Liver (tissue), 9 donors: ENCODE data around the gene SPARC. TPM values are rescaled to one million over a fixed set of nuclear protein-coding genes. Genes with fewer than 3 reads are reported as not detected.

Experiments
- DNase-seq: peaks from one replicate; pipeline ENCODE4 v3.0.0-alpha.2; 2017; ENCODE audit warnings: low spot score
- H3K27ac ChIP-seq, 2 donors: one replicate each; pipeline ENCODE4 v1.7.0; 2013; ENCODE audit warnings: inconsistent platforms in 2 of 2, low read length in 2 of 2, control low read depth in 1 of 2, low read depth in 1 of 2, mild to moderate bottlenecking in 1 of 2
- H3K27me3 ChIP-seq, 4 donors: one replicate each; pipeline versions ENCODE4 v1.6.1 to v1.7.0; 2013; ENCODE audit warnings: low read length in 3 of 4, inconsistent platforms in 1 of 4, mild to moderate bottlenecking in 1 of 4, moderate library complexity in 1 of 4; ENCODE audit not compliant: control insufficient read depth in 4 of 4, insufficient read depth in 4 of 4
- H3K36me3 ChIP-seq, 4 donors: one replicate each; pipeline versions ENCODE4 v1.6.1 to v1.7.0; 2013; ENCODE audit warnings: low read length in 3 of 4, mild to moderate bottlenecking in 3 of 4, low read depth in 1 of 4, moderate library complexity in 1 of 4; ENCODE audit not compliant: control insufficient read depth in 4 of 4, insufficient read depth in 3 of 4
- H3K4me1 ChIP-seq, 4 donors: one replicate each; pipeline versions ENCODE4 v1.6.1 to v1.7.0; 2013; ENCODE audit warnings: low read length in 3 of 4, mild to moderate bottlenecking in 3 of 4, moderate library complexity in 1 of 4; ENCODE audit not compliant: control insufficient read depth in 4 of 4, insufficient read depth in 4 of 4
- H3K4me3 ChIP-seq, 3 donors: one replicate each; pipeline versions ENCODE4 v1.6.1 to v1.7.0; 2013; ENCODE audit warnings: low read length in 3 of 3, control low read depth in 1 of 3, low read depth in 1 of 3, mild to moderate bottlenecking in 1 of 3
- H3K9ac ChIP-seq, 2 donors: one replicate each; pipeline ENCODE4 v1.7.0; 2013; ENCODE audit warnings: low read length in 2 of 2, mild to moderate bottlenecking in 2 of 2, moderate library complexity in 2 of 2, control low read depth in 1 of 2, low read depth in 1 of 2
- H3K9me3 ChIP-seq, 4 donors: one replicate each; pipeline versions ENCODE4 v1.6.1 to v1.7.0; 2013; ENCODE audit warnings: low read length in 3 of 4; ENCODE audit not compliant: control insufficient read depth in 4 of 4
- EGR1 ChIP-seq, 2 donors: IDR thresholded peaks; 2 replicates each; pipeline ENCODE4 v1.6.1; 2016 to 2018; ENCODE audit warnings: antibody characterized with exemption in 2 of 2, low read depth in 2 of 2
- FOXA1 ChIP-seq: IDR thresholded peaks from 2 replicates; pipeline ENCODE4 v1.6.1; 2016; ENCODE audit warnings: antibody characterized with exemption
- FOXA2 ChIP-seq: IDR thresholded peaks from 2 replicates; pipeline ENCODE4 v1.6.1; 2016; ENCODE audit warnings: antibody characterized with exemption
- GABPA ChIP-seq, 2 donors: IDR thresholded peaks in 1 of 2; conservative IDR thresholded peaks in 1 of 2; 2 replicates each; pipeline ENCODE4 v1.6.1; 2016; ENCODE audit warnings: antibody characterized with exemption in 2 of 2, mild to moderate bottlenecking in 1 of 2, moderate library complexity in 1 of 2
- HNF4A ChIP-seq, 2 donors: conservative IDR thresholded peaks; 2 replicates each; pipeline ENCODE4 v1.6.1; 2016; ENCODE audit warnings: antibody characterized with exemption in 2 of 2, mild to moderate bottlenecking in 2 of 2
- HNF4G ChIP-seq: IDR thresholded peaks from 2 replicates; pipeline ENCODE4 v1.6.1; 2016; ENCODE audit warnings: antibody characterized with exemption
- NR2F2 ChIP-seq: IDR thresholded peaks from 2 replicates; pipeline ENCODE4 v1.6.1; 2016; ENCODE audit warnings: antibody characterized with exemption
- RAD21 ChIP-seq, 2 donors: IDR thresholded peaks; 2 replicates each; pipeline ENCODE4 v1.6.1; 2016; ENCODE audit warnings: antibody characterized with exemption in 2 of 2, mild to moderate bottlenecking in 2 of 2
- RXRA ChIP-seq, 2 donors: IDR thresholded peaks; 2 replicates each; pipeline ENCODE4 v1.6.1; 2017 to 2018; ENCODE audit warnings: antibody characterized with exemption in 2 of 2, mild to moderate bottlenecking in 1 of 2
- SP1 ChIP-seq: IDR thresholded peaks from 2 replicates; pipeline ENCODE4 v1.6.1; 2018; ENCODE audit warnings: antibody characterized with exemption, mild to moderate bottlenecking
- YY1 ChIP-seq: IDR thresholded peaks from 2 replicates; pipeline ENCODE4 v1.6.1; 2016; ENCODE audit warnings: antibody characterized with exemption, mild to moderate bottlenecking
- WGBS: extraction: QIAGEN DNeasy Blood & Tissue Kit; methylation state at CpG from one replicate; pipeline ENCODE4 v1.1.7; 2013; 5-methylcytosine and 5-hydroxymethylcytosine counted together
- polyA plus RNA-seq, 2 donors: library from polyadenylated mRNA; stranded (reverse) in 1 of 2; unstranded in 1 of 2; fragments of 200-250 nt in 1 of 2; fragments of >200 nt in 1 of 2; fragmentation: Nextera tagmentation in 1 of 2; extraction: Ambion mirVana in 1 of 2; gene quantifications; one replicate each; pipeline versions ENCODE4 v1.2.1 to v1.2.3, GENCODE V29; 2013 to 2015
- total RNA-seq, 2 donors: library from RNA; depleted of rRNA; stranded (reverse); fragments of >200 nt; gene quantifications; one replicate each; pipeline ENCODE4 v1.2.3, GENCODE V29; 2014
- TF ChIP-seq, protein P1 (sequence below): IDR thresholded peaks from 2 replicates; pipeline ENCODE4 v1.6.1; 2016; ENCODE audit warnings: antibody characterized with exemption
- TF ChIP-seq, protein P2 (sequence below): IDR thresholded peaks from 2 replicates; pipeline ENCODE4 v1.6.1; 2016; ENCODE audit warnings: antibody characterized with exemption
- TF ChIP-seq, protein P3 (sequence below): IDR thresholded peaks from 2 replicates; pipeline ENCODE4 v1.6.1; 2016; ENCODE audit warnings: antibody characterized with exemption
- TF ChIP-seq, protein P4 (sequence below): IDR thresholded peaks from 2 replicates; pipeline ENCODE4 v1.6.1; 2016; ENCODE audit warnings: antibody characterized with exemption, mild to moderate bottlenecking
- TF ChIP-seq, protein P5 (sequence below): fragments of 150-350 bp; IDR thresholded peaks from 2 replicates; pipeline ENCODE4 v1.5.1; 2017; ENCODE audit warnings: improper control_type of control experiment, low read depth, low read length; ENCODE audit not compliant: missing input control
- donor health status: healthy.
- donor health status: healthy.
- donor health status: healthy.
- donor health status: healthy.
- donor health status: healthy.

Gene SPARC
- total and polyA plus RNA-seq, 4 donors, result 96.6 to 269 (median 110) TPM

DNA sequence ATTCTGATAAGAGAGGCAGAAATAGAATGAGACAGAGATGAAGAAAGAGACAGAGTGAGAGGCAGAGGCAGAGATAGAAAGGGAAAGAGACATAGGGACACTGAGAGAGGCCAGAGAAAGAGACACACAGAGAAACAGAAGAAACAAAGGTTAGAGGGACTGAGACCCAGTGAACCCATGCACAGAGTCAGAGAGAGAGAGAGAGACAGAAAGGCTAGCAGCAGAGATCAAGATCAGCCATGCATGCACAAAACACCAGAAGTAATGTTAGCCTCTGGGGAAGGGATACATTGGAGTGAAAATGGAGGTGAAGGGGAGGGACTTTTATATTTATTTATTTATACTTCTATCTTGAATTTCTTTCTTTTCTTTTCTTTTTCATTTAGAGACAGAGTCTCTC is 14.1 kb upstream of the SPARC start:
- no peaks in the 10 kb centered on the region for H3K4me1 ChIP-seq
- H3K36me3 ChIP-seq, result no peaks in the 10 kb centered on the region
- DNase-seq, result no peak
- peaks cover 0 to 3% (median 0%) of the 10 kb centered on the region in 4 donors for H3K27me3 ChIP-seq
- H3K9me3 ChIP-seq, result no peaks in the 10 kb centered on the region
- no peak overlapping the region for H3K4me3 ChIP-seq
- no peak for TF ChIP-seq YY1
- TF ChIP-seq HNF4A (conservative IDR thresholded peaks at IDR 0.05), result no peak
- H3K27ac ChIP-seq, result no peak overlapping the region
- H3K9ac ChIP-seq, result no peak overlapping the region

DNA sequence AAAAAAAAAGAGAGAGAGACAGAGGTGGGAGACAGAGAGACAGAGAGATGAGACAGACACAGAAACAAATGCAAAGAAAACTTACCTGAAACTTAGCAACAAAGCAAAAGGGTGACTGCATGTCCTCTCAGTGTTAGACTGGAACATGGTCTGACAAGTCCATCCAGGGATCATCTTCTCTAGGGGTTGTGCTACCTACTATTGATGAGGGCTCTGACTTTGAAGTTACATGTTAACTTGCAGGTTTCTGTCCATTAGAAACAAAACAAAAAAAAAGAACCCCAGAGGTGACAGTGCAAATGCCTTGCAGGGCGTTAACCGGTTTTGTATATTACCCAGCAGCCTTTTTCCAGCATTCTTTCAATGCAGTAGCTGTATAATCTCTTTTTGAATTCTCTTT is 13.6 kb upstream of the SPARC start:
- Histone ChIP-seq H3K4me1 (no peaks in the 10 kb centered on the region), H3K27me3 (peaks cover 0 to 3% (median 0%) of the 10 kb centered on the region in 4 donors), H3K27ac (no peak overlapping the region), H3K9me3 (no peaks in the 10 kb centered on the region), H3K4me3 (no peak overlapping the region), H3K36me3 (no peaks in the 10 kb centered on the region), H3K9ac (no peak overlapping the region)
- TF ChIP-seq HNF4G (no peak), NR2F2 (no peak), HNF4A (conservative IDR thresholded peaks at IDR 0.05) (no peak), RAD21 (IDR thresholded peaks at IDR 0.05) (no peak), RXRA (IDR thresholded peaks at IDR 0.05) (no peak), GABPA (IDR thresholded peaks at IDR 0.05 in 1 of 2, conservative IDR thresholded peaks at IDR 0.05 in 1 of 2) (no peak), SP1 (no peak), EGR1 (IDR thresholded peaks at IDR 0.05; ENCODE audit: low read depth in 2 of 2) (no peak), FOXA2 (no peak), FOXA1 (no peak)
- TF ChIP-seq, protein P1, sequence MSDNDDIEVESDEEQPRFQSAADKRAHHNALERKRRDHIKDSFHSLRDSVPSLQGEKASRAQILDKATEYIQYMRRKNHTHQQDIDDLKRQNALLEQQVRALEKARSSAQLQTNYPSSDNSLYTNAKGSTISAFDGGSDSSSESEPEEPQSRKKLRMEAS, result no peak
- TF ChIP-seq, protein P2, sequence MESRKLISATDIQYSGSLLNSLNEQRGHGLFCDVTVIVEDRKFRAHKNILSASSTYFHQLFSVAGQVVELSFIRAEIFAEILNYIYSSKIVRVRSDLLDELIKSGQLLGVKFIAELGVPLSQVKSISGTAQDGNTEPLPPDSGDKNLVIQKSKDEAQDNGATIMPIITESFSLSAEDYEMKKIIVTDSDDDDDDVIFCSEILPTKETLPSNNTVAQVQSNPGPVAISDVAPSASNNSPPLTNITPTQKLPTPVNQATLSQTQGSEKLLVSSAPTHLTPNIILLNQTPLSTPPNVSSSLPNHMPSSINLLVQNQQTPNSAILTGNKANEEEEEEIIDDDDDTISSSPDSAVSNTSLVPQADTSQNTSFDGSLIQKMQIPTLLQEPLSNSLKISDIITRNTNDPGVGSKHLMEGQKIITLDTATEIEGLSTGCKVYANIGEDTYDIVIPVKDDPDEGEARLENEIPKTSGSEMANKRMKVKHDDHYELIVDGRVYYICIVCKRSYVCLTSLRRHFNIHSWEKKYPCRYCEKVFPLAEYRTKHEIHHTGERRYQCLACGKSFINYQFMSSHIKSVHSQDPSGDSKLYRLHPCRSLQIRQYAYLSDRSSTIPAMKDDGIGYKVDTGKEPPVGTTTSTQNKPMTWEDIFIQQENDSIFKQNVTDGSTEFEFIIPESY, result no peak
- TF ChIP-seq, protein P3, sequence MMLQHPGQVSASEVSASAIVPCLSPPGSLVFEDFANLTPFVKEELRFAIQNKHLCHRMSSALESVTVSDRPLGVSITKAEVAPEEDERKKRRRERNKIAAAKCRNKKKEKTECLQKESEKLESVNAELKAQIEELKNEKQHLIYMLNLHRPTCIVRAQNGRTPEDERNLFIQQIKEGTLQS, result no peak
- DNase-seq, result no peak
- WGBS, result 58% methylated on average over 2 of the region's 2 CpGs

DNA sequence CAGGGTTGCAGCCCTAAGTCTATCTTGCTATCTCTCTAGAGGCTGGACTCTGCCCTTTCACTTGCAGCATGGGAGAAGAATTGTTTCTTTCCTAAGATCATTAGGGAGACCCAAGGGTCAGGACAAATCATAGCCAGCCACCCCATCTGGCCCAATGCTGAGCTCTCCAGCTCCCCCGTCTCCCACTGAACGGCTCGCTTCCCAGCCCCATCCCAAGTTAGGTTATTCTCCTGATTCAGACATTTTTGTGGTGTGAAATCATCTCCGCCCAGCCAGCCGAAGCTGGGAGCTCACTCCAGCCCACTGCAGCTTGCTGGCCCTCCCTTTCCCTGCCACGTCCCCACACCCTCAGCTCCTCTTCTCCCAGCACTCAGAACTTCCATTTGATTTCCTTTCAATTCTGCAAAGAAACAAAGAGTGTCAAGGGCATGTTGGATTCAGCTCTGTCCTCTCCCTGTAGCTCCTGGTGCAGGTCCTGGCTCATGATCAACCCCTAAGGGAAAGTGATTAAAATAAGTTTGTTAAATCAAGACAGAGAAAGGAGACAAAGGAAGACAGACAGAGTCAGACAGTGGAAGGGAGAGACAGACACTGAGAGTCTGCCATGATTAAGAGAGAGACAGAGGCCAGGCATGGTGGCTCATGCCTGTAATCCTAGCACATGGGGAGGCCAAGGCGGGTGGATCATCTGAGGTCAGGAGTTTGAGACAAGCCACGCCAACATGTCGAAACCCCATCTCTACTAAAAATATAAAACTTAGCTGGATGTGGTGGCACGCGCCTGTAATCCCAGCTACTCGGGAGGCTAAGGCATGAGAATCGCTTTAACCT is 12.6 kb upstream of the SPARC start:
- Histone ChIP-seq H3K27me3 (peaks cover 0 to 3% (median 0%) of the 10 kb centered on the region in 4 donors), H3K36me3 (no peaks in the 10 kb centered on the region), H3K4me3 (no peak overlapping the region), H3K9ac (no peak overlapping the region), H3K4me1 (no peaks in the 10 kb centered on the region), H3K27ac (peak overlapping the region; percentile 46 to 68), H3K9me3 (no peaks in the 10 kb centered on the region)
- no peak for DNase-seq
- 82% methylated on average over 13 of the region's 13 CpGs for WGBS
- no peak for TF ChIP-seq FOXA1
- peak in 1 of 2 donors; percentile 33 for TF ChIP-seq RXRA (IDR thresholded peaks at IDR 0.05)
- TF ChIP-seq GABPA (IDR thresholded peaks at IDR 0.05 in 1 of 2, conservative IDR thresholded peaks at IDR 0.05 in 1 of 2), result no peak
- TF ChIP-seq, protein P2, result no peak
- TF ChIP-seq, protein P1, result no peak
- TF ChIP-seq, protein P4, sequence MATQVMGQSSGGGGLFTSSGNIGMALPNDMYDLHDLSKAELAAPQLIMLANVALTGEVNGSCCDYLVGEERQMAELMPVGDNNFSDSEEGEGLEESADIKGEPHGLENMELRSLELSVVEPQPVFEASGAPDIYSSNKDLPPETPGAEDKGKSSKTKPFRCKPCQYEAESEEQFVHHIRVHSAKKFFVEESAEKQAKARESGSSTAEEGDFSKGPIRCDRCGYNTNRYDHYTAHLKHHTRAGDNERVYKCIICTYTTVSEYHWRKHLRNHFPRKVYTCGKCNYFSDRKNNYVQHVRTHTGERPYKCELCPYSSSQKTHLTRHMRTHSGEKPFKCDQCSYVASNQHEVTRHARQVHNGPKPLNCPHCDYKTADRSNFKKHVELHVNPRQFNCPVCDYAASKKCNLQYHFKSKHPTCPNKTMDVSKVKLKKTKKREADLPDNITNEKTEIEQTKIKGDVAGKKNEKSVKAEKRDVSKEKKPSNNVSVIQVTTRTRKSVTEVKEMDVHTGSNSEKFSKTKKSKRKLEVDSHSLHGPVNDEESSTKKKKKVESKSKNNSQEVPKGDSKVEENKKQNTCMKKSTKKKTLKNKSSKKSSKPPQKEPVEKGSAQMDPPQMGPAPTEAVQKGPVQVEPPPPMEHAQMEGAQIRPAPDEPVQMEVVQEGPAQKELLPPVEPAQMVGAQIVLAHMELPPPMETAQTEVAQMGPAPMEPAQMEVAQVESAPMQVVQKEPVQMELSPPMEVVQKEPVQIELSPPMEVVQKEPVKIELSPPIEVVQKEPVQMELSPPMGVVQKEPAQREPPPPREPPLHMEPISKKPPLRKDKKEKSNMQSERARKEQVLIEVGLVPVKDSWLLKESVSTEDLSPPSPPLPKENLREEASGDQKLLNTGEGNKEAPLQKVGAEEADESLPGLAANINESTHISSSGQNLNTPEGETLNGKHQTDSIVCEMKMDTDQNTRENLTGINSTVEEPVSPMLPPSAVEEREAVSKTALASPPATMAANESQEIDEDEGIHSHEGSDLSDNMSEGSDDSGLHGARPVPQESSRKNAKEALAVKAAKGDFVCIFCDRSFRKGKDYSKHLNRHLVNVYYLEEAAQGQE, result peak; percentile 10
- TF ChIP-seq, protein P5, sequence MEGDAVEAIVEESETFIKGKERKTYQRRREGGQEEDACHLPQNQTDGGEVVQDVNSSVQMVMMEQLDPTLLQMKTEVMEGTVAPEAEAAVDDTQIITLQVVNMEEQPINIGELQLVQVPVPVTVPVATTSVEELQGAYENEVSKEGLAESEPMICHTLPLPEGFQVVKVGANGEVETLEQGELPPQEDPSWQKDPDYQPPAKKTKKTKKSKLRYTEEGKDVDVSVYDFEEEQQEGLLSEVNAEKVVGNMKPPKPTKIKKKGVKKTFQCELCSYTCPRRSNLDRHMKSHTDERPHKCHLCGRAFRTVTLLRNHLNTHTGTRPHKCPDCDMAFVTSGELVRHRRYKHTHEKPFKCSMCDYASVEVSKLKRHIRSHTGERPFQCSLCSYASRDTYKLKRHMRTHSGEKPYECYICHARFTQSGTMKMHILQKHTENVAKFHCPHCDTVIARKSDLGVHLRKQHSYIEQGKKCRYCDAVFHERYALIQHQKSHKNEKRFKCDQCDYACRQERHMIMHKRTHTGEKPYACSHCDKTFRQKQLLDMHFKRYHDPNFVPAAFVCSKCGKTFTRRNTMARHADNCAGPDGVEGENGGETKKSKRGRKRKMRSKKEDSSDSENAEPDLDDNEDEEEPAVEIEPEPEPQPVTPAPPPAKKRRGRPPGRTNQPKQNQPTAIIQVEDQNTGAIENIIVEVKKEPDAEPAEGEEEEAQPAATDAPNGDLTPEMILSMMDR, result no peak
- no peak for TF ChIP-seq HNF4A (conservative IDR thresholded peaks at IDR 0.05)
- peak; percentile 91 for TF ChIP-seq NR2F2
